Eye (tissue), 1 donor: ENCODE data around the gene LBH.

Experiments
- DNase-seq: peaks from one replicate; pipeline ENCODE4 v3.0.0-alpha.2; 2015

The LBH gene

DNA sequence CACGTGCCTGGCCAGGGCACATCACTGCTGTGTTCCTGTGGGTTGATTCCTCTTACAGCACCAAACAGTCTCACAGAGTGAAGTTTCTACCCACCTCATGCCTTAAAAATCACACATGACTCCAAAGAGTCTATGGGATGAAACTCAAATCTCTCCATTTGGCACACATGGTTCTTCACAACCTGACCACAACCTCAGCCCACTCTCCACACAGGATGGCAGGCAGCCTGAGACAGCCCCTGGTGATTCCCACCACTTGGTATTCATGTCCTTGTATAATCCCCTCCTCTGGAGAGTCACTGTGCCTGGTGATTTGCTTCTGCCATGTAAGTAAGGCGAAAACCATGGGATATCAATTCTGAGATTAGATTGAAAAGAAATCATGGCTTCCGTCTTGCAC, 46.2 kb downstream of the LBH start:
- DNase-seq: no peak

DNA sequence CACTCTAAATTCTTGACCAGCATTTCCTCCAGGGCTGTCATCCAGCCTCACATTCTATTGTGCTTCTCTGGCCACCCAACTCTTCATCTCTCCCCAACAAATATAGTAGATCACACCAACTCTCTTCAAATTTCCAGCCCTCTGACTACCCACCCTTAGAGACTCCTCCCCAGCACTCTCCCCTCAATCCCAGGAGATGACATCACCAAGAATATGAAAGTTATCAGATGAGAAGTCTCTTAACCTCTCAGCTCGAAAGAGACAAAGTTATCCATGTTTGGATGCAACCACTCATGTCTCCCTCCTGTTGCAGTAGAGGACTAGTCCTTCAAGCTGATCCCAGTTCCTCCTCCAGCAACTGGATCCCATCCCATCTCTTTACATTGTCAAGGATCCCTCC, 47.1 kb downstream of the LBH start:
- DNase-seq: no peak

DNA sequence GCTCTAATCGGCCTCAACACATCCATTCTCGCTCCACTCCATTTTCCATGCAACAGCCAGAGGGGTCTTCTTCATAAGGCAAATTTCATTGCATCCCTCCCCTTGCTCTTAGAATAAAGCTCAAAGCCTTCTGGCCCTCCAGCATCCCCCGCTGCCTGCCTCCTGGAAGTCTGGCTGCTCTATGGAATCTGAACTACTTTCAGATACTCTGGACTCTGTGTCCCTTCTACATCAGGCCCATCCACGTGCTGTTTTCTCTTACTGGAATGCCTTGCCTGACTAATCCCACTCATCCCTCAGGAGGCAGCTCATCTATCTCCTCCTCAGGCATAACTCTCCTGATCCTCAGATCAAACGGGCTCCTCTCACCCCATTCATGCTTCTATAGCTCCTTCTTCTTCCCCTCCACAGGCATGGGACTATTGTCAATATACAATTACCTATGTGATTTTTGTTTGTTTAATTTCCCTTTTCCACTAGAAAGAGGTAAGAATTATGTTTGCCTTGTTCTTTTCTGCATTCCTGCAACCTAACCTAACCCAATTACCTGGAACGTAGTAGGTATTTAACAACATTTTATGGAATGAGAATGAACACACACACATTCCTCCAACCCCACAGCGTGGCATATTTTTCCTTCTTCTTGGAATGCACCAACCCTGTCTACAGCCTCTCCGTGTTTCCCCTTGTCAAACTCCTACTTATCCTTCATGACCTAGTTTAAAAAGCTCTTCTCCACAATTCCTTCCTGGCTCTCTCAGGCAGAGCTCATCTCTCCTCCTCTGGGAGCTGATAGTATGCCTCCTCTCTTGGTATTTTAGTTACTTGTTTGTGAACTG, 49.5 kb downstream of the LBH start:
- no peak for DNase-seq

DNA sequence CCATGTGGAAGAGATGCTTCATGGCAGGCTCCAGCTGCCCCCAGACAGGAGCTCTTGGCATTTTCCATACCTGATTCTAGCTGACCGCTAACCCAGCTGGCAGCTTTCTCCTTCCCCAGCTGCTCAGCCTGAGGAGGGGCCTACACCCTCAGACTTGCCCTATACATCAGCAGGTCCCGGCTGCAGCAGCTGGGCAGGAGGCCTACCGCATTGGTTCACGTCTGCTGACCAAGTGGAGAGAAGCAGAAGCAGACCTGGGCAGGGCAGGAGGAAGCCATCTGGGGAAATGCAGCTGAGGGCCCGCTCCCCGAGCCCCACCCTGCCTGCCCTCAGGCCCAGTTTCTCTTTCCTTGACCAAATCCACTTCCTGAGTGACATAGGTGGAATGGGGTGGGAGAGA, 50.7 kb downstream of the LBH start:
- no peak for DNase-seq

DNA sequence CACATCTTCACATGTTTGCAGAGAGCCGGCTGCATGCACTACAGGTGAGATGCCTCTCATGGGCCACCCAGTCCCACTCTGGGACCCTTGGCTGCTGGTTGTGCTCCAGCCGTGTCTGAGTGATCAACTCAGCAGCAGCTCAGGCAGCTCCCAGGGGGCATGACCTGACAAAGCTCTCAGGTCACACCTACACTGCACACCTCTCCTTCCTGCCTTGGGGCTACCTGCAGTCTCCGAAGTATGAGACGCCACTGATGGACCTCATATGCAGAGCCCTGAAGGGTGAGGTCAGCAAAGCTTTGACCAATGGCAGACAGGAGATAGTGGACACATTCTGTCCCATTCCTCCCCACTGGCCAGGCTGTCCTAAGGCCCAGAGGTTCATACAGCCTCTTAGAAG, 51.4 kb downstream of the LBH start:
- no peak for DNase-seq

DNA sequence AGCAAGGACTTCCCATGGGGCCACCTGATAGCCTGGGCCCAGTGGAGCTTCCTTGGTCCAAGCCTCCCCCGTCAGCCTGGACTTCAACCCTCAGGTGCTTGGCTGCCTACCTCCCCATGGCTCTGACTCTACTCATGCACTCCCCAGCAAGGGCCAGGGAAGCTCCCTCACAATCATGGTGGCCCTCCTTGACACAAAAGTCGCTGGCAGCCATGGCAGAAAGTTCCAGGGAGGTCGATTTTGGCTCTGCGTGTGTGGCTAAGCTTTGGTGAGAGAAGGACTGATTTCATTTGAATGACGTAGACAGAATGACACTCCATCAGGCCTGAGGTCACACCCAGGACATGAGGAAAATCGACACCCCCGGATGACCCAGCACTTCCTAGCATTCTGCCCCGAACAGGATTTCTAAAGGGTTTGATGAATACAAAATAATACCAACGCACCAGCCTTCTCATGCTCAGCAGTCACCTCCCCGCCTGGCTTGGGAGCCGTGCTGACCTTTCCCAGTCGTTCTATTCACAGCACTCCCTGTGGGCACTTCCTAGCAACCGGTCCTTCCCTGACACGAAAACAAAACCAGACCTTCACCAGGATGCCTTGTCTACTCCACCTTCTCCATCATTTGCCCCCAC, 52.7 kb downstream of the LBH start:
- DNase-seq: no peak

DNA sequence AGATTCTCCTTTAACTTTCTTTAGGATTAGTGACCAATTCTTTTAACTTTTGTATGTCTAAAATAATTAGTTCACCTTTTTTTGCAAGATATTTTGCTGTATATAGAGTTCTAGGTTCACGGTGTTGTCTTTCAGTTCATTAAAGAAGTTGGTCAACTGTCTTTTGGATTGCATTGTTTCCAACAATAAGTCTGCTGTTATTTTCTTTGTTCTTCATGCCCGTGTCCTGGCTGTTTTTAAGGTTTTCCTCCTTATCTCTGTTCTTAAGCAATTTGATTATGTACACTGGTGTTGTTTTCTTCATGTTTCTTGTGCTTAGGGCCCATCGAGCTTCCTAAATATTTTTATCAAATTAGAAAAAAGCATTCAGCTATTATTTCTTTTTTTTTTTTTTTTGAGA, 54.4 kb downstream of the LBH start:
- DNase-seq: no peak

DNA sequence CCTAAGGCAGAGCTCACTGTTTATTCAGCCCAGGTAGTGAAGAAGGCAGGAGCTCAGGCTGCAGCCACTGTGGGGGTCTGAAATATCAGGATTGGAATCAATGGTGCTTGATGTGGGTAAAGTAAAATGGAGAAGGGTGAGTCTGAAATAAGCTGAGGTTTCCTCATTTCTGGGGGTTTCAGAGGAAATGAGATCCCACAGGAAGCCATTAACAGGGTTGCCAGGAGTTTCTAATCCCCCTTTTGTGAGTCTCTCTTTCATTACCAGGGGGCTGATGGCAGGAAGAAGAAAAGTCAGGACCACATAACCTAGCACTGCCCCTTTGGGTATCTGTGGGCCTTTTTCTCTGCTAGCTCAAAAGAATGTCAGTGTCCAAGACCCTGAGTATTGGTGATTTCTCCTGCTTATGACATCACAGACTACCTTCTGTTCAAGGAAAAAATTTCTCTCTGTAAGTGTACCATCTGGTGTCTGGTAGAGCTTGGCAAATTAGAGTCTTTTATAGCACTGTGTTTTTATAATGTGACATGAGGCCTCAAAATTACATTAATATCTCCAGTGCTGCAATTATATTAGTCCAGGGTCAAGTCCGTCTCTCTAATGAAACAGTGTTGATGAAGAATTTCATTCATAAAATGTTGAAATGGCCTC, 56.0 kb downstream of the LBH start:
- DNase-seq: no peak

DNA sequence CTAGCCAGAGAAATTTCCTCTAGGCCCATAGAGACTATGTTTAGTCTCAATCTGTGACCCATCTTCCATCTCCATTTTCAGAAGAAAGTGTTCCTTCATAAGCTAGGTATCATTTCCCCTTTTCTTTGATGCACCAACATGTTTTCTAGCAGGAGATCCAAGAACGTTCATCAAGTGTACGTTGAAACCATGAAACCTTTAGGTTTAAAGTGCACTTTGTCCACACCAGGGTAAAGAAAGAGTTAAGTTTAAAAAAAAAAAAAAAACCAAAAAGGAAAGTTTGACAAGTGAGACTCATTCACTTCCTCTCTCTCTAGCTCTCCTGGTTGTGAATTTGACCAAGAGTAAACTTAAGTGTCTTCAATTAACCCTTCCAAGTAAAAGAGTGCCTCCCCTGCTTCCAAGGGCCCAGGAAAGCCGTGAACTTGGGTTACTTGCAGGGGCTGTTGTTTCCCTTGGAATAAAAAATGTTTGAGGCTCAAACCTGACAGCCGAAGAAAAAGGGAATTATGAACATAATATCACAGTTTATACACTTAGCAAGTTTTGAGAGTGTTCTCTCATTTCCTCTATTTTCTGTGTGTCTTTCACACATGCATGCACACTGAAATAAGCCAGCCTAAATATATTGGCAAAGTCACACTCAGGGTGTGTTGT, 56.7 kb downstream of the LBH start:
- DNase-seq: no peak

DNA sequence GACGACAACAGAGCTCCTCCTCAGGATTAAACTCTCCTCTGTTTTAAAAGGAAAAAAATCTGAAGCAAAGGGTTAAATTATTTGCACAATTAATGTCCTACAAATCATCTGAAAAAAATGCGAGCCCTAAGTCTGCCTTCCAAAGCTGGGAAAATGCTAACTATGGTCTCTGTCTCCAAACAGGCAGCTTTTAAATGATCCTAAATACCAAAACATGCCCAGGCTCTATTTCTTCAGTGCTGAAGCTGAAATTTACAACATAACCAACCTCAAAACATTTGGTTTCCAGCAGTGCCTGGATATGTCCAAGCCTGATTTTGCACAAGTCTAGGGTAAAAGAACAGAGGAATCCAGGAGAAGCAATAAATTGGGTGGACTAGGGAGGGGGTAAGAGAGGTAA, 57.2 kb downstream of the LBH start:
- DNase-seq: no peak

DNA sequence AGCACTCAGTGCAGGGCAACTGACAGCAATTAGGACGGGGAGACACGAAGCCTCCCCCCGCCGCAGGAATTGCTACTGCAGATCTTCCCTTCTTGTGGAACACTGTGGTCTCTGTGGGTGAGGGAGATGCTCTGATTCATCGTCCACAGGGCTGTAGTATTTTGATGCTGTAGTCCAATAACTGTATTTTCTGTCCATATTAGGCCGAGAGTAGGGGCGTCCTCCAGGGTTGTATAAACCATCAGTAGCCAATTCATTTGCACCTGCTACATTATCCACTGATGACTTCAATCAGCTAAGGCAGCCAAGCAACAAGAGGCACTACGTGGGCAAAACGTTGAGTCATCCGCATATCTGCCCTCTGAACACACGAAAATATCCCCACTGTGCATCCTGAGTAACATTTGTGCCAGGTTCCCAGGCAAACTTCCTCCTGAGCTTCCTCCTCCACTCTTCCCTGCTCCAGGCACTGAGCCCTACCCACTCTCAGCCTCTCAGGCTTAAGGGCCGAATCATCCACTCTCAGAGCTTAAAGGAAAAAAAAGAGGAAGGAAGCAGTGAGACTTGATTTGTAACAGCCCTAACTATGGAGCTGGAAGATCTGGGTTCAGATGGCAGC, 62.1 kb downstream of the LBH start:
- no peak for DNase-seq

DNA sequence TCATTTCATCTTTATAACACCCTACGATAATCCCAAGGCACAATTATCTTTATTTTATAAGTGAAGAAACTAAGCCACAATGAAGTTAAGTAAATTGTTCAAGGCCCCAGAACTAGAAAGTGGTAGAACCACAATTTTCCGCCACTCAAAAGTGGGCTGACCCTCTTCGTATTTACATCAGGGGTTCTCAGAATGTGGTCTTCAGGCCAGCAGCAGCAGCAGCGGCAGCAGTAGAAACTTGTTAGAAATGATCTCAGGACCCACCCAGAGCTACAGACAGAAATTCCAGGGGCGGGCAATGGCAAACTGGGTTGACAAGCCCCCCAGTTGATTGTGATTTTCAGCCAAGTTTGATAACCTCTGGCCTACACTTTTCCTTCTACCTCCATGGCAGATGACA, 62.8 kb downstream of the LBH start:
- no peak for DNase-seq

DNA sequence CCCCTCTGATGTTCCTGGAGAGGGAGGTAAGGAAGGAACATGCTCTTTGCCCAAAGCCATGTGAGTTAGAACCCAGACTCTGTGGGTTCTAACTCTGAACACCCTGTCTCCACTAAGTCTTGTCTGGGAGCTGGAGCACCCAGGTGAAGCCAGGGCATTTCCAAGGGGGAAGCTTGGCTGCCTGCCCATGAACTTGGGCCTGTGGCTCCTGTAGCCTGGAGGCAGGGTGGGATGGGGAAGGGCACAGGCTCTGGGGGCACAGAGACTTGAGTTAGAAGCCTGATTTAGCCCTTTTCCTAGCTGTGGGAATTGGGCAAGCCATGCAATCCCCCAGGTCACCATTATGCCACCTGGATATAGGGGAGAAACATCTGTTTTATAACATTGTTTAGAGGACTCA, 65.2 kb downstream of the LBH start:
- no peak for DNase-seq

DNA sequence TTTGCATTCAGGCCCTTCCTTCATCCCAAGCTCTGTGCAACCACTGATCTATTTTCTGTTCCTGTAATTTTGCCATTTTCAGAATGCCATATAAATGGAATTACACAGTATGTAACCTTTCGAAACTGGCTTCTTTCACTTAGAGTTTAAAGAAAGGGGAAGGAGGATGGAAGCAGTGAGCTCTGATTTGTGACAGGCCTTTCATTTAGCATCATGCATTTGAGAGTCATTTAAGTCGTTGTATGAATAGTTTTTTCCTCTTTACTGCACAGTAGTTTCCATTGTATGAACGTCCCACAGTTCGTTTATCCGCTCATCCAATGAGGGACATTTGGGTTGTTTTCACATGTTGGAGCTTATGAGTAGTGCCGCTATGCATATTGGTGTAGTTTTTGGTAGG, 67.0 kb downstream of the LBH start:
- no peak for DNase-seq

DNA sequence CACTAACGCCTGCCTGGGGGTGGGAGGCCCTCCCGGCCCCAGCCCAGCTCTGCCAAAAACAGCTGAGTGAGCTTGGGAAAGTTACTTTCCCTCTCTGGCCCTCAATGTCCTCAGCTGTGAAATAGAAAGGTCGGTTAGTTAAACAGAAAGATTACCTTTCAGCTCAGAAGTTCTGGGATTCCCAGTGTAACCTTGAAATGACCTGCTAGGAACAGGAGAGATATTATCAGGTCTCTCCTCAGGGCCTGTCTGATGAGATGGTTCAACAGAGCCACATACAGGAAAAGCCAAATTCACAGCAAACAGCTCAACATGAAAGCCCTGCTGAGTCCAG, 68.8 kb downstream of the LBH start:
- no peak for DNase-seq

DNA sequence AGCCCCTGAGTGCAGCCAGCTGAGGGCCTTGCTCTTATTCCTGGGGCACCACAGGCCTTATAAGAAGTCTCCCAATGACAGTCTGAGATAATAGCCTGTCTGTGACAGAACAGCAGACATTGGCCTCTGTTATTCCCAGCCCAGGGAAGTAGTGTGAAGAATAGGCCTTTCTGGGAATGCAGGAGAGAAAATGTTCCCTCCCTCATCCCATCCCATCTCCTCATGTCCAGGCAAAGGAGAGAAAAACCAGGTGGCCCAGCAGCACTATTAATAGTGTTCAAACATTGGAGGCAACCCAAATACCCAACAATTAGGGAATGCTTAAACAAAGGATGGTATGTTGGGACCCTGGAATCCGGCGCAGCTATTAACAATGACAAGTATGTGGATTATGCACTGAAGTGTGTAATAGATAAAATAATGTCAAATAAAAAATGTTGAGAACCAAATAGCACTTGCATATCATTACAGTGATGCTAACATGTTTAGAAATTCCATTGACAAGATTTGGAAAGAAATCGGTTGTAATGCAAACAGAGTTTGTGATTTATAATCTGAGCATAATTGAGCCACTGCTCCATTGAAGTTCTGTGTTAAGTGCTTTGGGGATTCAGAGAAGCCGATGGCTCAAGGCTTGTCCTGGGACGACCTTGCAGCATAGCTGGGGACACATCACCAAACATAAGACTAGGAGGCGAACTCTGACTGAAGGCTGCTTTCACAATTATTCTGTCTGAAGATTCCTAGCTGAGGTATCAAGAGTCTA, 69.3 kb downstream of the LBH start:
- peak; percentile 18 for DNase-seq

DNA sequence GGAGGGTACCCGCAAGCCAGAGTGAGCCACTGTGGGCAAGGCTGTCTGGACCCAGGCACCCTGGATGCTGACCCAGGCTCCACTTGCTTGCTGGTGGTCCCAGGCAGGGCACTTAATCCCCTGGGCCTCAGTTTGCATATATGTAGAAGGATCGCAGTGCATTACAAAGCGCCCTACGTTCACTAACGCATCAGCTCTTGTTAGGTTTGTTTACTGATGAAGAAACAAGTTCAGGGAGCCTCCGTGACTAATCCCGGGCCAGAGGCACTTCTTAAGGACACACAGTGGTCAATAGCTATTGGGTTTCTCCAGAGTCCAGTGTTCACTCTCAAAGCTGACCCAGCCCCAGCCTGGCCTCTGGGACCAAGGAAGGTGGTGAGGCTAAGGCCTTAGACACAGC, 70.2 kb downstream of the LBH start:
- DNase-seq: no peak

DNA sequence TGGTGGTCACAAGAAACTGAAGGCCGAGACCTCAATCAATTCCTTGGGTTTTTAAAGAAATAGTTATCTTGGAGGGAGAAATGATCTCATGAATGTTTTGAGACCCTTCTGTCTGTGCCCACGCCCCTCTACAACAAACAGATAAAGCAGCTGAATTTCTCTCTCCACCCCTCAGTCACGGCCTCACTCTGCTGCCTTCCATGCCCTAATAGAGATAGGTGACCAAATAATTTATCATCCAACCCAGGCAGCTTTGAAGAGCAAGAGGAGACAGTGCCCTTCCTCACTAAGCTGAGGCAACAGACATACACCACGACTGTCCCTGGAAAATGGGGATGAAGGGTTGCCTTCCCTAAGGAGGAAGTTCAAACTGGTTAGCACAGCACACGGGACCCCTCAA, 71.2 kb downstream of the LBH start:
- no peak for DNase-seq

DNA sequence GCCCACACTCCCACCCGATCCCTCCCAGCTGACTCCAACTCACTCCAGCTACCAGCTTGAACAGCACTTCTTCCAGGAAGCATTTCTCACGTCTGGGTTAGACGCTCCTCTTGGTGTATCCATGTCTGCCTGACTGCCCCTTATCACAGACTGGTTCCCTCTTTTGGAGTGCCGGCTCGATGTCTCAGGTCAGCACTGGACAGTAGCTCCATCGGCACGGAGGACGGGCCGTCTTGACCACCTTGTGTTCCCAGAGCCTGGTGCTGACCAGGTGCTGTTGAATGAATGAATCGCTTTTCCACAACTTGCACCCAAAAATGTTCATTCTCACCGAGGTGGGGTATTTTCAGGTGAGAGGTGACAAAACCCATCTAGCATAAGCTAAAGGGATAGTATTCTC, 71.8 kb downstream of the LBH start:
- no peak for DNase-seq

DNA sequence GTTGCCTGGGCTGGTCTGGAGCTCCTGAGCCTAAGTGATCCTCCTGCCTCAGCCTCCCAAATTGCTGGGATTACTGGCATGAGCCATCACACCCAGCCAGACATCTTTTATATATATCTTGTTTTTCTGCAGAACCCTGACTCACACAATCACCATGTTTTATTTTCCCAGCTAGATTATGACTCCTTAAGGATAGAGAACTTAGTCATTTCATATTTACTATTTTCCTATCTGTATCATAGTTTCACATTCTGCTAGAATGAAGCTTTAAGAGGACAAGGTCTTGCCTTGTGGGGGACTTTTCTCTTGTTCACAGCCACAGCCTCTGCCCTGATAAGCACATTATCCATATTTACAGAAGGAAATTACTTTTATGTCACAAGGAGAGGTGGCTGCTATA, 73.9 kb downstream of the LBH start:
- DNase-seq: no peak

DNA sequence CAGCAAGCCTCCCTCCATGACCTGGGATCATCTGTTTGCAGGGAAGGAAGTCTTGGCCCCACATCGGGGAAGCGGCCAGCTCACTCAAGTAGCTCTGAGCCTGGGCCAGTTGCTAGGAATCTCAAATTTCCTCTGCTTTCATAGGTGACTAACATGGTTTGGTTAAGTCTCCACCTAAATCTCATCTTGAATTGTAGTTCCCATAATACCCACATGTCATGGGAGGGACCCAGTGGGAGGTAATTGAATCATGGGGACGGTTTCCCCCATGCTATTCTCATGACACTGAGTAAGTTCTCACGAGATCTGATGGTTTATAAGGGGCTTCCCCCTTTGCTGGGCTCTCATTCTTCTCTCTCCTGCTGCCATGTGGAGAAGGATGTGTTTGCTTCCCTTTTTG, 75.2 kb downstream of the LBH start:
- DNase-seq: no peak

DNA sequence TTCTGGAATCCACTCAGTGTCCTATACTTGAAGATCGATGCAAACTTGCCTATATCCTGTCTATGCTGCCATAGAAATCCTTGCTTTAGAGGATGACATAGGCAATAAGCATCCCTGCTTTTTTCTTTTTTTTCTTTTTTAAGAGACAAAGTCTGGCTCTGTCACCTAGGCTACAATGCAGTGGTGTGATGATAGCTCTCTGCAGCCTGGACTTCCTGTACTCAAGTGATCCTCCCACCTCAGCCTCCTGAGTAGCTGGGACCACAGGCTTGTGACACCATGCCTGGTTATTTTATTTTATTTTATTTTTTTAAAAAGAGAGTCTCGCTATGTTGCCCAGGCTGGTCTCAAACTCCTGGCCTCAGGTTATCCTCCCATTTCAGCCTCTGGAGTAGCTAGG, 76.9 kb downstream of the LBH start:
- DNase-seq: no peak
